Peyer's patch (tissue), 4 donors: Measurements from ENCODE around the gene HRNR. TPM values are rescaled to one million over a fixed set of nuclear protein-coding genes. Genes with fewer than 3 reads are reported as not detected.
"Not testable (repeated sequence)": the region's sequence is repeated elsewhere in the genome, so short reads cannot be mapped to it uniquely, and the experiment has no call there.

ENCODE experiments used
- DNase-seq, 3 donors: peaks; one replicate each; pipeline ENCODE4 v3.0.0-alpha.2; 2017 to 2019
- H3K27ac ChIP-seq, 4 donors: fragments of 200-600 bp; sonication (generic); one replicate each; pipeline ENCODE4 v1.5.1; 2016 to 2019
- H3K27me3 ChIP-seq, 2 donors: fragments of 200-600 bp; sonication (generic); one replicate each; pipeline ENCODE4 v1.5.1; 2019
- H3K36me3 ChIP-seq, 3 donors: fragments of 200-600 bp; sonication (generic); one replicate each; pipeline ENCODE4 v1.5.1; 2016 to 2019
- H3K4me1 ChIP-seq, 4 donors: fragments of 200-600 bp; sonication (generic); one replicate each; pipeline ENCODE4 v1.5.1; 2016 to 2019
- H3K4me3 ChIP-seq, 4 donors: fragments of 200-600 bp; sonication (generic); 1 replicate in 3 of 4; 2 replicates in 1 of 4; pipeline ENCODE4 v1.5.1; 2016 to 2019; ENCODE audit warnings: mild to moderate bottlenecking in 1 of 4
- H3K9me3 ChIP-seq, 4 donors: fragments of 200-600 bp; sonication (generic); one replicate each; pipeline ENCODE4 v1.5.1; 2016 to 2019; ENCODE audit warnings: mild to moderate bottlenecking in 1 of 4
- CTCF ChIP-seq, 6 experiments: fragments of 450-650 bp in 4 of 6; fragments of 200-600 bp in 2 of 6; sonication (generic) in 1 of 6; IDR thresholded peaks; one replicate each; pipeline ENCODE4 v1.5.1; 2017 to 2019; ENCODE audit warnings: antibody characterized with exemption in 6 of 6, mild to moderate bottlenecking in 3 of 6, moderate library complexity in 1 of 6
- POLR2A ChIP-seq, 2 donors: fragments of 450-650 bp; IDR thresholded peaks; one replicate each; pipeline ENCODE4 v1.5.1; 2017; ENCODE audit warnings: antibody characterized with exemption in 2 of 2, mild to moderate bottlenecking in 2 of 2, moderate library complexity in 2 of 2
- total RNA-seq, 4 donors: library from RNA; depleted of rRNA; stranded (reverse); fragments of >200 nt; gene quantifications; one replicate each; pipeline ENCODE4 v1.1.0, GENCODE V29; 2016

HRNR gene
- not detected for total RNA-seq

- TF ChIP-seq CTCF (IDR thresholded peaks at IDR 0.05) (no peak), POLR2A (IDR thresholded peaks at IDR 0.05) (no peak)
Measured at GRCh38 chr1:152224093-152224492, at the start of gene HRNR. TSS of gene HRNR (minus strand) at chr1:152224193. CDS start at chr1:152223253, 940 bp downstream.

GRCh38 chr1:152256394-152256793 is 32.4 kb upstream of the HRNR start:
- DNase-seq, H3K4me1 ChIP-seq: not testable (repeated sequence)

More at GRCh38 chr1:152224093-152224492, at the start of gene HRNR:
- no peaks in the 10 kb centered on the region for H3K4me1 ChIP-seq
- no peak within 1 kb of the TSS for H3K27ac ChIP-seq
- H3K9me3 ChIP-seq, result no peaks in the 10 kb centered on the region
- H3K27me3 ChIP-seq, result no peaks in the 10 kb centered on the region
- H3K4me3 ChIP-seq, result no peak within 1 kb of the TSS
- no peak for DNase-seq
- H3K36me3 ChIP-seq, result no peaks in the 10 kb centered on the region

GRCh38 chr1:152252157-152252556 is 28.2 kb upstream of the HRNR start:
- no peak for TF ChIP-seq CTCF (IDR thresholded peaks at IDR 0.05)
- no peak for TF ChIP-seq POLR2A (IDR thresholded peaks at IDR 0.05)
- no peak for DNase-seq
- H3K4me1 ChIP-seq, result no peaks in the 10 kb centered on the region
- H3K9me3 ChIP-seq, result no peaks in the 10 kb centered on the region
- H3K27ac ChIP-seq, result no peak overlapping the region
- no peaks in the 10 kb centered on the region for H3K27me3 ChIP-seq
- no peak overlapping the region for H3K4me3 ChIP-seq
- H3K36me3 ChIP-seq, result no peaks in the 10 kb centered on the region

More at GRCh38 chr1:152256394-152256793, 32.4 kb upstream of the HRNR start:
- H3K27ac ChIP-seq, H3K27me3 ChIP-seq, H3K4me3 ChIP-seq, H3K36me3 ChIP-seq, H3K9me3 ChIP-seq: not testable (repeated sequence)

GRCh38 chr1:152251391-152251790 is 27.4 kb upstream of the HRNR start:
- H3K27ac ChIP-seq, result no peak overlapping the region
- H3K4me1 ChIP-seq, result no peaks in the 10 kb centered on the region
- no peaks in the 10 kb centered on the region for H3K36me3 ChIP-seq
- no peak for TF ChIP-seq POLR2A (IDR thresholded peaks at IDR 0.05)
- TF ChIP-seq CTCF (IDR thresholded peaks at IDR 0.05), result no peak
- no peaks in the 10 kb centered on the region for H3K27me3 ChIP-seq
- H3K4me3 ChIP-seq, result no peak overlapping the region
- no peak for DNase-seq
- H3K9me3 ChIP-seq, result no peaks in the 10 kb centered on the region

- no peaks in the 10 kb centered on the region for H3K4me1 ChIP-seq
- no peak overlapping the region for H3K4me3 ChIP-seq
- no peaks in the 10 kb centered on the region for H3K36me3 ChIP-seq
- no peak overlapping the region for H3K27ac ChIP-seq
- H3K27me3 ChIP-seq, result no peaks in the 10 kb centered on the region
- no peak for DNase-seq
- TF ChIP-seq POLR2A (IDR thresholded peaks at IDR 0.05) (no peak), CTCF (IDR thresholded peaks at IDR 0.05) (no peak)
- H3K9me3 ChIP-seq, result no peaks in the 10 kb centered on the region
Measured at GRCh38 chr1:152247316-152247715, 23.3 kb upstream of the HRNR start.

GRCh38 chr1:152244576-152245273 is 20.7 kb upstream of the HRNR start:
- Histone ChIP-seq H3K9me3 (no peaks in the 10 kb centered on the region), H3K27ac (no peak overlapping the region), H3K27me3 (no peaks in the 10 kb centered on the region), H3K36me3 (no peaks in the 10 kb centered on the region), H3K4me1 (no peaks in the 10 kb centered on the region), H3K4me3 (no peak overlapping the region)
- DNase-seq, result no peak
- TF ChIP-seq CTCF (IDR thresholded peaks at IDR 0.05), result no peak
- TF ChIP-seq POLR2A (IDR thresholded peaks at IDR 0.05), result no peak
